Stomach smooth muscle (tissue), 2 donors: ENCODE data around the gene NGEF.

Experiments used
- H3K27ac ChIP-seq: one replicate; pipeline ENCODE4 v1.7.0; 2013; ENCODE audit warnings: mild to moderate bottlenecking, low read length, inconsistent platforms
- H3K27me3 ChIP-seq, 2 donors: one replicate each; pipeline ENCODE4 v1.7.0; 2013; ENCODE audit warnings: low read length in 2 of 2; ENCODE audit not compliant: insufficient read depth in 2 of 2, control insufficient read depth in 1 of 2
- H3K36me3 ChIP-seq, 2 donors: one replicate each; pipeline ENCODE4 v1.7.0; 2013; ENCODE audit warnings: low read length in 2 of 2; ENCODE audit not compliant: control insufficient read depth in 2 of 2, insufficient read depth in 2 of 2
- H3K4me1 ChIP-seq: one replicate; pipeline ENCODE4 v1.7.0; 2013; ENCODE audit warnings: low read length; ENCODE audit not compliant: control insufficient read depth, insufficient read depth
- H3K4me3 ChIP-seq, 2 donors: one replicate each; pipeline ENCODE4 v1.7.0; 2013; ENCODE audit warnings: low read length in 2 of 2
- H3K9ac ChIP-seq, 2 donors: one replicate each; pipeline ENCODE4 v1.7.0; 2013; ENCODE audit warnings: low read length in 2 of 2, mild to moderate bottlenecking in 1 of 2
- H3K9me3 ChIP-seq, 2 donors: one replicate each; pipeline ENCODE4 v1.7.0; 2013; ENCODE audit warnings: low read length in 2 of 2; ENCODE audit not compliant: control insufficient read depth in 2 of 2
- donor health status: healthy.
- donor health status: Pancreatic carcinoma.

NGEF gene

GRCh38 chr2:232993231-232993821, 19.7 kb downstream of the NGEF start:
- Histone ChIP-seq H3K9me3 (no peaks in the 10 kb centered on the region), H3K27ac (no peak overlapping the region), H3K9ac (no peak overlapping the region), H3K4me1 (no peaks in the 10 kb centered on the region), H3K4me3 (no peak overlapping the region), H3K27me3 (peaks cover 0 to 2% of the 10 kb centered on the region in 2 donors), H3K36me3 (no peaks in the 10 kb centered on the region)

GRCh38 chr2:232986155-232986554, 26.9 kb downstream of the NGEF start:
- Histone ChIP-seq H3K36me3 (no peaks in the 10 kb centered on the region), H3K27me3 (peaks cover 0 to 7% of the 10 kb centered on the region in 2 donors), H3K4me3 (no peak overlapping the region), H3K9ac (no peak overlapping the region), H3K4me1 (no peaks in the 10 kb centered on the region), H3K27ac (no peak overlapping the region), H3K9me3 (no peaks in the 10 kb centered on the region)

GRCh38 chr2:232984451-232985207, 28.4 kb downstream of the NGEF start:
- H3K27me3 ChIP-seq, result peaks cover 0 to 7% of the 10 kb centered on the region in 2 donors
- no peak overlapping the region for H3K9ac ChIP-seq
- no peaks in the 10 kb centered on the region for H3K36me3 ChIP-seq
- no peak overlapping the region for H3K4me3 ChIP-seq
- no peaks in the 10 kb centered on the region for H3K4me1 ChIP-seq
- H3K27ac ChIP-seq, result no peak overlapping the region
- no peaks in the 10 kb centered on the region for H3K9me3 ChIP-seq

DNA sequence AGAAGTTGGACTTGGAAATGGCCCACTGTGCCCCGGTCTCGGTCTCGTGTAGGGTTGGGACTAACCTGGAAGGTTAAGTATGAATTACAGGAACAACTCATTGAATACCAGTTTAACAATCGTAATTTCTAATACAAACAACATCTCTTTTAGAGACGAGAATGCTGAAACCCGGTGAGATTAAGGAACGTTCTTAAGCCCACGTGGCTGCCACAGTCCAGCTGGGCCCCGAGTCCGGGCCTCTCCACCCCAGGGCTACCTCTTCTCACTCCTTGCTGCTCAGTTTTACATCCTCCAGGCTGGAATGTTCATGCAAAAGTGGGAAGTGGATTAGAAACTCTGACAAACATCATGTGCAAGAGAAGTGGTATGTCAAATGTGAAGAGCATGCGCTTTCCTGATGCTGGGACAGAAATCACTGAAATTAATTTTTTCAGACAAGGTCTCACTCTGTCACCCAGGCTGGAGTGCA, 29.4 kb downstream of the NGEF start:
- H3K36me3 ChIP-seq, result no peaks in the 10 kb centered on the region
- H3K27me3 ChIP-seq, result peaks cover 0 to 7% of the 10 kb centered on the region in 2 donors
- no peak overlapping the region for H3K27ac ChIP-seq
- H3K9me3 ChIP-seq, result no peaks in the 10 kb centered on the region
- H3K9ac ChIP-seq, result no peak overlapping the region
- H3K4me3 ChIP-seq, result no peak overlapping the region
- no peaks in the 10 kb centered on the region for H3K4me1 ChIP-seq

- peaks cover 0 to 7% of the 10 kb centered on the region in 2 donors for H3K27me3 ChIP-seq
Measured at GRCh38 chr2:232982926-232983668, 30.0 kb downstream of the NGEF start.

GRCh38 chr2:232981767-232982360, 31.2 kb downstream of the NGEF start:
- Histone ChIP-seq H3K27ac (no peak overlapping the region), H3K36me3 (no peaks in the 10 kb centered on the region), H3K4me1 (no peaks in the 10 kb centered on the region), H3K4me3 (no peak overlapping the region), H3K9me3 (no peaks in the 10 kb centered on the region), H3K27me3 (peaks cover 0 to 4% of the 10 kb centered on the region in 2 donors), H3K9ac (no peak overlapping the region)

More at GRCh38 chr2:232982926-232983668, 30.0 kb downstream of the NGEF start:
- H3K4me3 ChIP-seq, result no peak overlapping the region
- H3K27ac ChIP-seq, result no peak overlapping the region
- H3K9ac ChIP-seq, result no peak overlapping the region
- no peaks in the 10 kb centered on the region for H3K4me1 ChIP-seq
- H3K36me3 ChIP-seq, result no peaks in the 10 kb centered on the region
- no peaks in the 10 kb centered on the region for H3K9me3 ChIP-seq

- H3K4me1 ChIP-seq, result no peaks in the 10 kb centered on the region
- H3K27me3 ChIP-seq, result peaks cover 0 to 4% of the 10 kb centered on the region in 2 donors
- no peak overlapping the region for H3K27ac ChIP-seq
- no peak overlapping the region for H3K4me3 ChIP-seq
- H3K36me3 ChIP-seq, result no peaks in the 10 kb centered on the region
- H3K9ac ChIP-seq, result no peak overlapping the region
- no peaks in the 10 kb centered on the region for H3K9me3 ChIP-seq
Measured at GRCh38 chr2:232981356-232981755, 31.7 kb downstream of the NGEF start.

DNA sequence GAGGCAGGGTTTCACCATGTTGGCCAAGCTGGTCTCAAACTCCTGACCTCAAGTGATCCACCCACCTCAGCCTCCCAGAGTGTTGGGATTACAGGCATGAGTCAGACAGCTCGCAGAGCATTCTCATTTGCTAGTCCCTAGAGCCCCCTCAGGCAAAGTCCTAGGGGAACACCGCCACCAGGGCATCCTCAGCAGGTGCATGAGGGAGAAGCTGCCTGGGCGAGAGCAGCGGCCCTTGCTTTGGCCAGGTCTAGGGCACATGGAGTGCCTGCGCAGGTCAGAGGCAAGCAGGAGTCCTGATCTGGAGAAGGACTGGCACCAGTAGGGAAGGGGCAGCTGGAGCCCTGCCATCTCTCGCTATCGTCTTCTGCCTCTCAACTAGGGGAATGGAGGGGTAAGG, 32.4 kb downstream of the NGEF start:
- Histone ChIP-seq H3K27ac (no peak overlapping the region), H3K9me3 (no peaks in the 10 kb centered on the region), H3K4me3 (no peak overlapping the region), H3K27me3 (peaks cover 0 to 4% of the 10 kb centered on the region in 2 donors), H3K9ac (no peak overlapping the region), H3K36me3 (no peaks in the 10 kb centered on the region), H3K4me1 (no peaks in the 10 kb centered on the region)

- no peak overlapping the region for H3K4me3 ChIP-seq
- H3K9ac ChIP-seq, result no peak overlapping the region
- H3K36me3 ChIP-seq, result no peaks in the 10 kb centered on the region
- no peaks in the 10 kb centered on the region for H3K9me3 ChIP-seq
- H3K27me3 ChIP-seq, result peaks cover 0 to 4% of the 10 kb centered on the region in 2 donors
- H3K27ac ChIP-seq, result no peak overlapping the region
- H3K4me1 ChIP-seq, result no peaks in the 10 kb centered on the region
Measured at GRCh38 chr2:232979871-232980461, 33.1 kb downstream of the NGEF start.

DNA sequence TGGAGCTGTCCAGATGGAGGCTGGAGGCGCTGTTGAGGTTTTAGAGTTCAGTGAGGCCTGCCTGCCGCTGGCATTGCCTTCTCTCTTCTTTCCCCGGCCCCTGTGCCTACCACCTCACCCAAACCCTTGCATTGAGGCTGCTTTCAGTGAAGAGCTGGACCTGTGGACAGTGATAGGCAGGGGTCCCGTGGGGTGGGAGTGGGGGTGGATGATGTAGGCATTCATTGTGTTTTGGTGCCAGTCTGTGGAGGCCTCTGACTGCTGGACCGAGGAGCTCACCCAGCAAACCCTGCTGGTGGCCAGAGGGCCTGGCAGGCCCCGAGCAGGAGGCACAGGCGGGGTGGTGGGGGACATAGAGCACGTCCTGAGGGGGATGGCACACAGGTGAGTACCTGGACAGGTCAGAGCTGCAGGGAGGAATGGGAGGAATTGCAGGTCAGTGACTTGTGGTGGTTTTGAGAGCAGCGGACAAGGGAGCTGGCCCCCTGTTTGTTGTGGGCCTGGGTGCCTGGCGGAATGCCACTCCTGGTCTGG, 35.6 kb downstream of the NGEF start:
- no peak overlapping the region for H3K27ac ChIP-seq
- peaks cover 2% of the 10 kb centered on the region in 2 donors for H3K27me3 ChIP-seq
- H3K36me3 ChIP-seq, result no peaks in the 10 kb centered on the region
- no peaks in the 10 kb centered on the region for H3K4me1 ChIP-seq
- H3K4me3 ChIP-seq, result no peak overlapping the region
- no peak overlapping the region for H3K9ac ChIP-seq
- no peaks in the 10 kb centered on the region for H3K9me3 ChIP-seq
